Uterus (tissue), 2 donors: Measurements from ENCODE around the gene ADCY6.

ENCODE experiments used
- POLR2A ChIP-seq, 2 donors: fragments of 450-650 bp; IDR thresholded peaks; one replicate each; pipeline ENCODE4 v1.6.1; 2016; ENCODE audit warnings: antibody characterized with exemption in 2 of 2, mild to moderate bottlenecking in 1 of 2, moderate library complexity in 1 of 2
- TF ChIP-seq, protein P1 (sequence below), 4 experiments: fragments of 200-600 bp in 2 of 4; fragments of 450-650 bp in 2 of 4; sonication (generic) in 2 of 4; IDR thresholded peaks; one replicate each; pipeline ENCODE4 v1.5.1; 2016 to 2019; ENCODE audit warnings: antibody characterized with exemption in 4 of 4, mild to moderate bottlenecking in 2 of 4, moderate library complexity in 1 of 4

DNA sequence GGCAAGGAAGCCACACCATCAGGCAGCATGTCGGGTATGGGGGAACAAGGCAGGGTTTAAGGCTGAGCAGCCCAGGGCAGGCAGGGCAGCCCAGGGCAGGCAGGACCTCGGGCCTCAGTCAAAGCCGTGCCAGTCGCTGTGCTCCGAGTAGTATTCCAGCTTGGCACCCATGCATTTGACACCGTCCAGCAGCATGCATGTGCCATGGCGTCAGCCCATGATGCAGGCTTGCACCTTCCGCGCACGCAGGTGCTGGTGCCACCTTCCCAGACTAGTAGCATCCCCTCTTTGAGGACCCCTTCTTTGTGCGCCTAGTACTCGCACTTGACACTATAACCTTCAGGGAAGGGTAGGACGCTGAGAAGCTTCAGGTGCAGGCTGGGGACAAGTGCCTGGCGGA, 11.6 kb upstream of the ADCY6 start:
- TF ChIP-seq, protein P1, sequence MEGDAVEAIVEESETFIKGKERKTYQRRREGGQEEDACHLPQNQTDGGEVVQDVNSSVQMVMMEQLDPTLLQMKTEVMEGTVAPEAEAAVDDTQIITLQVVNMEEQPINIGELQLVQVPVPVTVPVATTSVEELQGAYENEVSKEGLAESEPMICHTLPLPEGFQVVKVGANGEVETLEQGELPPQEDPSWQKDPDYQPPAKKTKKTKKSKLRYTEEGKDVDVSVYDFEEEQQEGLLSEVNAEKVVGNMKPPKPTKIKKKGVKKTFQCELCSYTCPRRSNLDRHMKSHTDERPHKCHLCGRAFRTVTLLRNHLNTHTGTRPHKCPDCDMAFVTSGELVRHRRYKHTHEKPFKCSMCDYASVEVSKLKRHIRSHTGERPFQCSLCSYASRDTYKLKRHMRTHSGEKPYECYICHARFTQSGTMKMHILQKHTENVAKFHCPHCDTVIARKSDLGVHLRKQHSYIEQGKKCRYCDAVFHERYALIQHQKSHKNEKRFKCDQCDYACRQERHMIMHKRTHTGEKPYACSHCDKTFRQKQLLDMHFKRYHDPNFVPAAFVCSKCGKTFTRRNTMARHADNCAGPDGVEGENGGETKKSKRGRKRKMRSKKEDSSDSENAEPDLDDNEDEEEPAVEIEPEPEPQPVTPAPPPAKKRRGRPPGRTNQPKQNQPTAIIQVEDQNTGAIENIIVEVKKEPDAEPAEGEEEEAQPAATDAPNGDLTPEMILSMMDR (IDR thresholded peaks at IDR 0.05) = no peak
- no peak for TF ChIP-seq POLR2A (IDR thresholded peaks at IDR 0.05)
